Lung (tissue), 12 donors: ENCODE measurements around the gene DDX42. TPM values are rescaled to one million over a fixed set of nuclear protein-coding genes. Genes with fewer than 3 reads are reported as not detected.
A peak's percentile ranks its signal among the peaks of the same experiment; 100 is the strongest.

Experiments used
- ATAC-seq: fragments of 200-7000 bp; cut with Tn5 transposase; one replicate; pipeline ENCODE4 v1.9.1; 2020; ENCODE audit warnings: moderate number of reproducible peaks; ENCODE audit not compliant: insufficient read depth, low FRiP score
- DNase-seq, 3 donors: peaks; one replicate each; pipeline ENCODE4 v3.0.0-alpha.2; 2013 to 2017
- H3K27ac ChIP-seq, 2 donors: one replicate each; pipeline ENCODE4 v1.5.1; 2013; ENCODE audit warnings: mild to moderate bottlenecking in 2 of 2, moderate library complexity in 2 of 2, control low read depth in 1 of 2, inconsistent platforms in 1 of 2, low read depth in 1 of 2, low read length in 1 of 2
- H3K27me3 ChIP-seq, 3 donors: one replicate each; pipeline ENCODE4 v1.5.1; 2013; ENCODE audit warnings: low read length in 2 of 3; ENCODE audit not compliant: control insufficient read depth in 3 of 3, insufficient read depth in 3 of 3
- H3K36me3 ChIP-seq, 4 donors: one replicate each; pipeline ENCODE4 v1.5.1; 2013; ENCODE audit warnings: low read length in 4 of 4, mild to moderate bottlenecking in 1 of 4, moderate library complexity in 1 of 4; ENCODE audit not compliant: control insufficient read depth in 4 of 4, insufficient read depth in 4 of 4
- H3K4me1 ChIP-seq, 5 donors: one replicate each; pipeline ENCODE4 v1.5.1; 2013; ENCODE audit warnings: low read length in 5 of 5, mild to moderate bottlenecking in 2 of 5, moderate library complexity in 1 of 5; ENCODE audit not compliant: control insufficient read depth in 5 of 5, insufficient read depth in 5 of 5
- H3K4me3 ChIP-seq: one replicate; pipeline ENCODE4 v1.5.1; 2013; ENCODE audit warnings: mild to moderate bottlenecking, control low read depth, moderate library complexity
- H3K9ac ChIP-seq, 2 donors: one replicate each; pipeline ENCODE4 v1.5.1; 2013; ENCODE audit warnings: low read length in 2 of 2, control low read depth in 1 of 2; ENCODE audit not compliant: insufficient read depth in 1 of 2
- H3K9me3 ChIP-seq, 4 donors: one replicate each; pipeline ENCODE4 v1.5.1; 2013; ENCODE audit warnings: low read length in 3 of 4, mild to moderate bottlenecking in 1 of 4, moderate library complexity in 1 of 4; ENCODE audit not compliant: control insufficient read depth in 4 of 4, insufficient read depth in 3 of 4
- CTCF ChIP-seq: IDR thresholded peaks from 2 replicates; pipeline ENCODE4 v1.5.1; 2012; ENCODE audit warnings: mild to moderate bottlenecking; ENCODE audit errors: control extremely low read depth, extremely low read depth
- WGBS, 2 donors: extraction: QIAGEN DNeasy Blood & Tissue Kit; methylation state at CpG; one replicate each; pipeline ENCODE4 v1.1.7; 2013; 5-methylcytosine and 5-hydroxymethylcytosine counted together
- polyA plus RNA-seq, 2 donors: library from polyadenylated mRNA; stranded (reverse); fragments of 200-250 nt; gene quantifications; one replicate each; pipeline ENCODE4 v1.2.1, GENCODE V29; 2013
- total RNA-seq, 2 donors: library from RNA; depleted of rRNA in 1 of 2; stranded (reverse); fragments of >200 nt in 1 of 2; gene quantifications; one replicate each; pipeline ENCODE4 v1.2.1, GENCODE V29; 2014 to 2021
- donor health status: control.
- donor health status: control.
- donor health status: Bipolar disorder and iron deficiency.
- donor health status: healthy.
- donor health status: DM: yes; HTN: yes; CAD: no.

The DDX42 gene
- total and polyA plus RNA-seq, 4 donors, result 47.8 to 153 (median 75.9) TPM

DNA sequence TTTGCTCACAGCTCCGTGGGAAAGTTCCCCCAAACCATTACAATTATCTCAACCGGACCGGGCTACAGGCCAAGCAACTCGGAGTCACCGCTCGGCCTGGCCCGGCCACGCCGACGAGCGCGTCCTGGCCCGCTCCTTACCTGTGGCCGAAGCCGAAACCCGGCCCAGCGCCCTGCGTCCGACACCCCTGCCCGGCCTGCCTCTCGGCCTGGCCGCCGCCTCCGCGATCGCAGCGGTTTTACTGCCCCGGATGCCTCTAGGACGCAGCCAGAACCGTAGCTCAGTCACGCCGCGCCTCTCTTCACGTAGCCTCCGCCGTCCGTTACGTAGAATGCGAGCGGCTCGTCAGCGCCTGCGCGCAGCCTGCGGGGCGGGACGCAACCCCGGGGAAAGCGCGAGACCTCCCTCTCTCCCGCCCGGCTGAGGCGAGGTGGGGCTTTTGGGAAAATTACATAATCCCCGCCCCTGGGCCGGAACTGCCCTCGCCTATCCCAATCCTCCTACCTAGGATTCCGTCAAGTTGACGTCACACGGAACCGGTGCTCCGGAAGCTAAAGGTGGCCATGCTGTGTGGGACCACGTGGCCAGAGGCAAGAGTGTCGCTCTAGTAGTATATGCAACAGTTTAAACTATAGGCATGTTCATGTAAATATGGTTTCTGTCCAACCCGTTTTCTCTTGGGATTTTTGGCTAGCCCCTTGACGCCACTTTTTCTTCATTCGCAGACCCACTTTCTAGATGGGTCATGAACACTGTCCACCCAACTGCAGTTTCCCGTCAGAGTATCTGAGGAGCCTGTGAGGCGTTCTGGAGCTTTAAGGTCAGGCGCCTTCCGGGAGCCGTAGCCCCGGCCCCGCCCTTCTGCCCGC is 464 bp upstream of the DDX42 start, which contains the start of gene CCDC47:
Gene CCDC47, minus strand, starts transcription at position 326 of the 869 bp plus-strand sequence. CDS start 7,422 bp downstream, outside the sequence.
- peaks cover 0 to 15% (median 8%) of the 10 kb centered on the region in 4 donors for H3K36me3 ChIP-seq
- TF ChIP-seq CTCF, result no peak
- no peaks in the 10 kb centered on the region for H3K27me3 ChIP-seq
- DNase-seq, result peak; percentile 99 to 100 (median 100)
- peaks cover 3 to 20% (median 7%) of the 10 kb centered on the region in 5 donors for H3K4me1 ChIP-seq
- no peaks in the 10 kb centered on the region for H3K9me3 ChIP-seq
- peak; percentile 88 for ATAC-seq
- peak within 1 kb of the TSS; percentile 72 for H3K4me3 ChIP-seq
- peak within 1 kb of the TSS; percentile 84 to 96 for H3K9ac ChIP-seq
- WGBS, 2 donors, result 0% methylated on average over 74 of the region's 74 CpGs
- H3K27ac ChIP-seq, result peak within 1 kb of the TSS; percentile 96 to 97

- DNase-seq, result peak in 2 of 3 donors; percentile 12 to 18
- H3K9ac ChIP-seq, result peak overlapping the region; percentile 57 to 80
- peak overlapping the region; percentile 43 to 97 for H3K27ac ChIP-seq
Measured at GRCh38 chr17:63774969-63775265, 947 bp downstream of the DDX42 start.

GRCh38 chr17:63775420-63775819 is 1.4 kb downstream of the DDX42 start:
- no peak overlapping the region for H3K27ac ChIP-seq
- DNase-seq, result peak in 2 of 3 donors; percentile 6 to 7
- no peaks in the 10 kb centered on the region for H3K27me3 ChIP-seq
- peak overlapping the region; percentile 8 to 80 for H3K9ac ChIP-seq
- peak overlapping the region; percentile 50 for H3K4me3 ChIP-seq
- peaks cover 0 to 23% (median 8%) of the 10 kb centered on the region in 4 donors for H3K36me3 ChIP-seq
- WGBS, 2 donors, result 28 to 42% methylated on average over 8 of the region's 8 CpGs
- ATAC-seq, result no peak
- no peaks in the 10 kb centered on the region for H3K9me3 ChIP-seq
- TF ChIP-seq CTCF, result no peak
- peaks cover 3 to 20% (median 7%) of the 10 kb centered on the region in 5 donors for H3K4me1 ChIP-seq

More at GRCh38 chr17:63774969-63775265, 947 bp downstream of the DDX42 start:
- 1% methylated on average over 4 of the region's 4 CpGs for WGBS, 2 donors
- Histone ChIP-seq H3K9me3 (no peaks in the 10 kb centered on the region), H3K27me3 (no peaks in the 10 kb centered on the region), H3K4me1 (peaks cover 3 to 20% (median 7%) of the 10 kb centered on the region in 5 donors), H3K4me3 (peak overlapping the region; percentile 50), H3K36me3 (peaks cover 0 to 21% (median 8%) of the 10 kb centered on the region in 4 donors)
- TF ChIP-seq CTCF, result no peak
- ATAC-seq, result no peak
